ENCODE data around the gene PPP1R8.

- no peak for TF ChIP-seq CTCF (IDR thresholded peaks at IDR 0.05; ENCODE audit: low read length)
- TF ChIP-seq EZH2 (IDR thresholded peaks at IDR 0.05; ENCODE audit: borderline replicate concordance, low read length): no peak
Observed at GRCh38 chr1:27832762-27833161, 2.2 kb downstream of the PPP1R8 start.
